HT-29 (cell line): ENCODE data around the gene GPS1. TPM values are rescaled to one million over a fixed set of nuclear protein-coding genes. Genes with fewer than 3 reads are reported as not detected.
A peak's percentile ranks its signal among the peaks of the same experiment; 100 is the strongest.
"Not testable (repeated sequence)": the region's sequence is repeated elsewhere in the genome, so short reads cannot be mapped to it uniquely, and the experiment has no call there.

Source experiments
- DNase-seq: peaks from one replicate; pipeline ENCODE4 v3.0.0-alpha.2; 2015; ENCODE audit warnings: low spot score
- total RNA-seq: library from RNA; depleted of rRNA; stranded (reverse); fragments of >200 nt; shearing (Covaris generic); gene quantifications from 2 replicates; pipeline ENCODE4 v1.2.3, GENCODE V29; 2014

Gene GPS1
- total RNA-seq, 1 experiment from 2014 or later, result 281 TPM

- no peak for DNase-seq
Observed at GRCh38 chr17:82025401-82026107, 26.1 kb upstream of the GPS1 start.

GRCh38 chr17:82028246-82028645 is 23.5 kb upstream of the GPS1 start:
- DNase-seq, result no peak

- no peak for DNase-seq
Observed at GRCh38 chr17:82028966-82029365, 22.7 kb upstream of the GPS1 start.

- no peak for DNase-seq
Observed at GRCh38 chr17:82029391-82029790, 22.3 kb upstream of the GPS1 start.

- DNase-seq, result no peak
Observed at GRCh38 chr17:82029990-82030469, 21.7 kb upstream of the GPS1 start.

GRCh38 chr17:82030470-82031302 is 21.0 kb upstream of the GPS1 start:
- DNase-seq, result peak; percentile 84

- peak; percentile 35 for DNase-seq
Observed at GRCh38 chr17:82031303-82031884, 20.3 kb upstream of the GPS1 start, which contains the start of gene RAC3. Gene RAC3, plus strand, starts transcription at chr17:82031678. Its CDS starts 84 bp downstream, at chr17:82031762.

GRCh38 chr17:82031885-82032627 is 19.6 kb upstream of the GPS1 start:
- DNase-seq, result peak; percentile 46

- no peak for DNase-seq
Observed at GRCh38 chr17:82033359-82034085, 18.2 kb upstream of the GPS1 start.

GRCh38 chr17:82034371-82035011 is 17.2 kb upstream of the GPS1 start:
- no peak for DNase-seq

GRCh38 chr17:82035488-82035887 is 16.2 kb upstream of the GPS1 start:
- no peak for DNase-seq

GRCh38 chr17:82035956-82036633 is 15.6 kb upstream of the GPS1 start:
- no peak for DNase-seq

- DNase-seq, result no peak
Observed at GRCh38 chr17:82036634-82037091, 15.0 kb upstream of the GPS1 start.

GRCh38 chr17:82037092-82037888 is 14.4 kb upstream of the GPS1 start, which contains the start of gene DCXR:
Gene DCXR, minus strand, starts transcription at chr17:82037697. Its CDS starts 15 bp downstream, at chr17:82037682.
- DNase-seq, result peak; percentile 96

- no peak for DNase-seq
Observed at GRCh38 chr17:82037889-82038195, 13.9 kb upstream of the GPS1 start.

GRCh38 chr17:82038796-82039409 is 12.8 kb upstream of the GPS1 start:
- DNase-seq, result not testable (repeated sequence)

- DNase-seq, result no peak
Observed at GRCh38 chr17:82039695-82040299, 11.9 kb upstream of the GPS1 start.
